Retina (tissue), 1 donor: ENCODE results near the gene TGFBR3.

ENCODE experiments used
- DNase-seq: peaks from one replicate; pipeline ENCODE4 v3.0.0-alpha.2; 2016

Gene TGFBR3

DNA sequence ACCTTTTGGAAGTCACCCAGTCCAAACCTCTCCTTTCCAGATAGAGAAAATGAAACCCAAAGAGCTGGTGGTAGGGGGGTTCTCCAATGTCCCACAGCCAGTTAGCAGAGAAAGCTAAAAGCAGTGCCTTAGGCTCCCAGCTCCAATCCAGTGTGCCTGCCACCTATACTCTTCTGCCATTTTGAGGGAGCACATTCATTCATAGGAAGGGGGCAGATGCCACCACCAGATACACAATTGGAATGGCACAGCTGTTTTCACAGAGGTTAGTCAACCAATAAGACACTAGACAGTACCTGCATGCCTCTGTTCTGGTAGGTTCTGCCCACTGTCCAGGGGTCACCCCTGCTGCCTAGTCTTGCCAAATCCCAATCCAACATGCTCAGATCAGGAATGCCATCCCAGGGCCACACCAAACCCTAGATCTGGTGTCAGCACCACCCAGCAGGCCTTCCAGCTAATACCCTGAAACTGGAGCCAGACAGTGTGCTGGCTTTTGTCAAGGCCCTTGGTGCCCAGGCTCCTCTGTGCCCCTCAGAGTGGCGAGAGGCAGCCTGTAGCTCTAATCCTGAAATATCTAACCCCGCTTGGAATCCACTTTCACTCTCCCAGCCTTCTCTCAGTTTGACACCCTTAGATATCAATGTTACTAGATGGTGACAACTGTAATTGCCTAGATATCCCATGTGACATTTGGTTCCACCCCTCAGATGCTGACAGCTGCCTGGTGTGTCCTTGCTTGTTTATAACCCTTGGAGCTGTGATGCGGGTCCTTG, 178.6 kb downstream of the TGFBR3 start:
- no peak for DNase-seq

DNA sequence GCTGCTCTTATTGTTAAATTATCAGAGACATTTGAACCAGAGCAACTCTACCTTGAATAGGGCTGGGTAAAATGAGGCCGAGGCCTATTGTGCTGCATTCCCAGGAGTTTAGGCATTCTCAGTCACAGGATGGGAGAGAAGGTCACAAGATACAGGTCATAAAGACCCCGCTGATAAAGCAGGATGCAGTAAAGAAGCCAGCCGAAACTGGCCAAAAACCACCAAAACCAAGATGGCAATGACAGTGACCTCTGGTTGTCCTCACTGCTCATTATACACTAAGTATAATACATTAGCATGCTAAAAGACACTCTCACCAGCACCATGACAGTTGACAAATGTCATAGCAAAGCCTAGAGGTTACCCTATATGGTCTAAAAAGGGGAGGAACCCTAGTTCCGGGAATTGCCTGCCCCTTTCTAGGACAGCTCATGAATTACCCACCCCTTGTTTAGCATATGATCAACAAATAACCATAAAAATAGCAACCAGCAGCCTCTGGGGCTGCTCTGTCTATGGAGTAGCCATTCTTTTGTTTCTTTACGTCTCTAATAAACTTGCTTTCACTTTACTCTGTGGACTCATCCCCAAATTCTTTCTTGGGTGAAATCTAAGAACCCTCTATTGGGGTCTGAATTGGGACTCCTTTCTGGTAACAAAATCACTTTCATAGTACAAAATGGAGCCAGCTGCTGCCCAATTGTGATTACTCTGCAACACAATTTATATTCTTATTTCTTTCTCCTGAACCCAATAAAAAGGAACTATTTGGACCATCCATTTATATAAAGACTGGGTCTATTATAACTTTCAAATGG, 179.6 kb downstream of the TGFBR3 start:
- DNase-seq: no peak

DNA sequence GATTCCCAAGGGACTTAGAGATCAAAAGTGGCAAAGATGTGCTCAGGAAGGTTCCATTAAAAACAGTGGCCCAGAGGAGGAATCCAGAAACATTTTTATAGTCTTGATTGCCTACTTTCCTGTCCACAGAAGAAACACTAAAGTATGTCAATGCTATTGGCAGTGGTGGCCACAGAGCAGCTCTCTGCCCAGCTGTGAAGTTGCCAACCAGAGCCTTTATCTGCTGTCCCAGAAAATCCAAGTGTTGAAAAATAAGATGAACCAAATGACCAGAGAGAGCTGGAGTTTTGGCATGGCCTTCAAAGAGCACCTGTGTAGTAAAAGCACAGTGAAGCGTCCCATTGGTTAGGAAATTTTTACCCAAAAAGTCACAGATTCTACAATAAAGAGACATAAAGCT, 181.2 kb downstream of the TGFBR3 start:
- DNase-seq: no peak

DNA sequence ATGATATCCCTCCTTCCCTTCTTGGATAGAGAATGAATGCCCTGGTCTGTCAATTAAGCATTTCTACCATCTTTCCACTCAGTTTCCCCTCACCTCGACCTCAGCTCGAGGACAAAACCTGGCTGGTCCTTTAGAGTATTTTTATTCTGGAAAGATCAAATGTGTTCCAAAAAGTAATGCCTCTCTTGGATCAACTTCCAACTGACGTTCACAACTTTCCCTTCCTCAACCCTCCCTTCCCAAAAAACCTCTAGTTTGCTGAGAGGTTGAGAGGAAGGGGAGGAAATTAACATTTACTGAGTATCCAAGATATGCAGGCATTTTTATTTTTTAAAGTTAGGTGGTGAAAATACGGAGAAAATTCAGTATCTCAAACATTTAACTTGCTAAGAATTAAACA, 182.9 kb downstream of the TGFBR3 start:
- no peak for DNase-seq

DNA sequence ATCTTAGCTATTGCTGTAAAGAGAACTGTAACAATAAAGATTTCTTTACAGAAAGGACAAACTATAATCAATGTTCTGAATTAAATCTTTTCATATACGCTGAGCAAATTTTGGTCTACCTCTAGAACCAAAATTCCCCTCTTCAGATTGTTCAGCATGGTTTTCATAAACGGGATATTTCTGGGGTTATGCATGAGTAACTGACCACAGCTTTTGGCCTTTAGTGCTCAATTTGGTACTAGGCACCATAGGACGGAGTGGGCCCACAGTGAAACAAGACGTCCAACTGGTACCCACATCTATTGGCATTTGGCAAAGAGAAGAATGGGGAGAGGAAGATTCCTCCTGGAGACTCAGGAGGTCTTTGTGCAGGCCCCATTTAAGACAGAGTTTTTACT, 184.5 kb downstream of the TGFBR3 start:
- DNase-seq: no peak

DNA sequence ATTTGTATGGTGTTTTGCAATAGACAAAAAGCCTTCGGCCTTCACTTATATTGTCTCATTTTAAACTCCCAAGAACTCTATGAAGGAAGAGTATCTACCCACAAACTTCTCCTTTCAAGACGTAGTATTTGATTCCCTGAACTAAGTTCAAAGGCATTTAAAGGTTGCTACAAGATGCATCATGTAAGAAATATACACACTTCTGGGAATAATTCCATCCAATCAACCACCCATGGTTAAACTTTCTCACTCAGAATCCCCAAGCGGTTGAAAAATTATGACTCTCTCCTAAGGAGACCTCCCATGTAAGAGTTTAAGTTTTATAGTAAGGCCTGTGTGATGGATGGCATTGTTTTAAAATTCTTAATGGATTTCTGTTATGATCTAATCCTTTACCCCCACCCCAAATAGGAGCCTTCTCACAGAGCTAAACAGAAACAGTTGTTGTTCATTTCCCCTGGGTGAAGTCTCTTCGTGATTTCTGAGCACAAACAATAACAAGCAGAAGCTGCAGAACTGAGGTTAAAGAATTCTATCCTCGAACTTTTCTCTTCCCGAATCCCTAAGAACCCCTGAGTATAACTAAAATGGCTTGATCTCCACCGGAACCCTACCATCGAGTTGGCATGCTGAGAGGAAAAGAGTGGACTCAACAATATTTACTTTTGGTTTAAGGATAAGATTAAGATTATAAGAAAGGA, 185.0 kb downstream of the TGFBR3 start:
- no peak for DNase-seq

DNA sequence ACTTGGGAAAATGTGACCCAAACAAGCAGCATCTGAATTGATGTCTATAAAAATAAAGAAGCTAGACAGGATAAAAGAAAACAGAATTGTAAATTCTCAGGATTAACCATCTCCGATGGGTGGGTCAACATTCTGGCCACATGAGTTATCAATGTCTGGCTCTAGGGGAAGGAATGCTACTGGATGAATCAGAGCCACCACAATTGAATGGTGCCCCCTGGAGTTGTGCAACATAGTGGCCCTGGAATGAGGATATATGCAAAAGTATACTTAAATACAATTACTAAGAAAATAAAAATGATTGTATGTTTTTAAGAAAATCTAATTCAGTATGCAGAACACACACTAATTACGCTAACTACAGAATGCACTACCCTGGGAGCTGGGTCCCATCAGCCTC, 185.6 kb downstream of the TGFBR3 start:
- no peak for DNase-seq

DNA sequence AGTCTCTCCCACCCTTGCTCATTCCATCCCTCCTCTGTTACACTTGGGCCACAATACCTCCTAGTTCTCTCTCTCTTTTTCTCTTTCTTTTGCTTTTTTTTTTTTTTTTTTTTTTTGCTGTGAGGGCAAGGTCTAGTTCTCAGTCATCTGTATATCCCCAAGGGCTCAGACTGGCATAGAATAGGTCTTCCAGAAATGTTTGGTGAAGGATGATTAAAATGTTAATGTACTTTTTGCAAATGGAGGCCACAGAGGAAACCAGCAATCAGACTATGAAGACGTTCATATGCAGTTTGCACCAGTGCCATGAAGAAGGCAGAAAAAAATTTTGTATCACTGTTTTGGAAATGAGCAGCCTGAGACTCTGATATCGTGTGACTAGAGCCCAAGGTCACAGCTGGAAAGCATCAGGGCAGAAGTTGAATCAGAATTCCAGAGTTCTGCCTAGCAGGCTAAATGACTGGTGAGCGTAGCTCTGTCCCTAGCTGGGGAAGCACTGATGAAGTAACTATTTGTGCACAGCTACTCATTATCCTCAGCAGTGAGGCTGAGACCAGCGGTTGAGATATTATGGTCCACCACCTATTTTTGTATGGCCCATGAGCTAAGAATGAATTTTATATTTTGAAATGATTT, 186.5 kb downstream of the TGFBR3 start:
- no peak for DNase-seq

DNA sequence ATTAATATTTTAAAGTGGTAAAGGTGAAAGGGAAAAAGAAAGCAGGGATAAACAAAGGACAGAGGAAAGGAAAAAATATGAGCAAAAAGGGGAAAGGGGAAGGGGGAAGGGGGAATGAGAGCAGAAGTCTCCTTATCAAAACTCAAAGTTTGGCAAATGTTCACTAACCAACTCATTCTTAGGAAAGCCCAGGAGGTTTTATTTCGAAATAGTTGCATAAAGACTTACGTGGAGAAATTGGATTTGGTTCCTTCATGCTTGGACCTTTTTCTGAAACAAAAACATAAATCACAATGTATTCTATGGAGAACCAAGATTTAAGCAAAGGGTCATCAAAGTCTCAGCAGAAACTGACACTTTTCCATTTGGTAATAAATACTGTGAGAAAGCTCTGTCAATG, 188.1 kb downstream of the TGFBR3 start:
- no peak for DNase-seq

DNA sequence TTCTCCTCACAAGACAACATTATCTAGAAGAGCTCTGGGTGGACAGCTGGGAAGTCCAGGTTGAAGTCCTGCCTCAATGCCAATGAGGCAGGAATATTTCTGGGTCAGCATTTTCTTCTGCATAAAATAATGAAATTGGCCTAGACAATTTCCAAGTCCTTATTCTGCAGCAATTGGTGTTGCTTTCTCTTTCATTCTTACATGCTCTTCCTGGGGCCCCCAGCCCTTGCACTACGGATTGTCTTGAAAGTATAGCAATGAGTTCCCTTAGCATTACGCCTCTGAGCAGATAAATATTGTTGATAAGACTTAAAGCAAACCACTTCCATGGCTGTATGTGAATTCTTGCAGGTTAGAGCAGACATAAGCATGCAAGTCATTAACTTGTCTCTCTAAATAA, 188.5 kb downstream of the TGFBR3 start:
- DNase-seq: no peak

DNA sequence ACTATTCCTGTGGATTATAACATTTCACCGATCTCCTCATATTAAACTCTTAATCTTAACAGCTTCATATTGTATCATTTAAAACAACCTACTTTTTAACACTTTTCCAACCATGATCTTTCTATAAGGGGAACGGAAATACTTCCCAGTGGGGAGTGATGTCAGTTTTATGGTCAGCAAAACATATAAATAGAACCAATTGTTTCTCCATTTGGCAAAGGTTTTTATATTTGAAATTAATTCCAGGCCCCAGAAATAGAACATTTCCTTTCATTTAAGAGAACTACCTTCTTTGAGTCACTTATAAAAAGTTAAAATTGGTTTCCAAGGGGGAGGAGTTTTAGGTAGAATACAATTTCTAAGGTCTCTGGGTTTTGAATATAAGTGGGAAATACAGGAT, 189.6 kb downstream of the TGFBR3 start:
- DNase-seq: no peak

DNA sequence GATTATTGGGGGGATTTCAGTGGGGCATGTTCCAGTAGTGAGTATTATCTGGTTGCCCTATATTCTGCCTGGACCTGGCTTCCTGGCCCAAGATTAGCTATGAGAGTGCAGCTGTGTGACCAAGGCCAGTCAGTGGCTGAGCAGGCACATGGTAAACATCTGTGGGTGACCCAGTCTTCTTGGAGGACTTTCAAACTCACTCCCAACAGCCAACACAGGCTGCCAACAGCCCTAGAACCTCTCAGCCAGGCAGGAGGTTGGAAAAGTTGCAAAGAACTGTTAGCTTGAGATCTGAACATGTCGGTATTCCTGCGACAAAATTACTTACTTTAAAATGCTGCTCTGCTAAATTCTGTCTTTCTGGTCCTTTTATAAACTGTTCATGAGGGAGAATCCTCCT, 192.4 kb downstream of the TGFBR3 start:
- DNase-seq: no peak

DNA sequence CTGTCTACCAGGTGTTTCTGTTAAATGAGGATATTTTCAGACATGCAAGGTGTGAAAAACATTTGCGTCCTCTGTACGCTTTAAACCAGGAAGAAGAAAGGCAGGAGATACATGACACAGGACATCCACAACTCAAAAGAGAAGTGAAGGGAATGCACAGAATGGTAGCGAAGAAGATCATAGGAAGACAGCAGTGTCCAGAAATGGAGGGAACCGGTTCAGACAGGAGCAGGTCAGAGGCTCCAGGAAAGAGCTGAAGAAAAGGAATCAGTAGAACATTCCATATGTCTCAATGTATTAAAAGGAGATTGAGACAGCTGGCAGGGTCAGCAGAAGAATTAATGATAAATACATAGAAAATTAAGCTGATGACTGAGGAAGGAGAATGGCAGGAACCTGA, 194.4 kb downstream of the TGFBR3 start:
- no peak for DNase-seq

DNA sequence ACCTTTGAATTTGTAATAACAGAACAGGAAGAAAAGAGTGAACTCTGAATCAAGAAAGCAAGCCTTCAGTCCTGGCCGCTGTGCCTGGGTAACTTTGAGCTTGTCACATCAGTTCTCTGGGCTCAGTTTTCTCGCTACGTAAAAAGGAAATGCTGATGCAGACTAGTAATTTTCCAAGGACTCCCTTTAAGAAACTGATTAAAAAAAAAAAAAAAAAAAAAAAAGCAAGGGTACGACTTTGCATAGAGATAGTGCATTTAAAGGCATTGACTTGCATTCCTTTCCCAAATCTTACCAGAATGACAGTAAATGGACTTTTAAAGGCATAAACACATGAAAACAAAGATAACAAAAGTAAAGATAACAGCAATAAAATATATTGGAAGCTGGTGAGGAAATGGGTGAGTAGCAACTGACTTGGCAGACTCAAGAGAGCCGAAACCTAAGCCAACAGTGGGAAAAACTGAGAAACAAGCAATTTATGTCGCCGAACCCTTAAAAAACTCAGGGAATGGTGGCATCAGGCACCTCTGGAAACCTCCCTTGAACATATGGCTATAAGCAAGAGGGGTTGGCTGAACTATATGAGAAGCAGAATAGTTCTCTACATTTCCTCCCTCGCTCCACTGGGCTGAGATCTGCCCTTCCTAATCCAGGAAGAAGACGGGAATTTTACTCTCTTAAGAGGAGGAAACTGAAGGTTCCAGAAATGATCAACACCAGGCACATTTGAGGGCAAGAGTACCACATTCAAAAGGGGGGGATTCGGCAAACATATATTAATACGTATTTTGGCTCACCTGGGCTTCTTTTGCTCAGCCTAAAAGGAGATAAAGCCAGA, 196.1 kb downstream of the TGFBR3 start:
- no peak for DNase-seq

DNA sequence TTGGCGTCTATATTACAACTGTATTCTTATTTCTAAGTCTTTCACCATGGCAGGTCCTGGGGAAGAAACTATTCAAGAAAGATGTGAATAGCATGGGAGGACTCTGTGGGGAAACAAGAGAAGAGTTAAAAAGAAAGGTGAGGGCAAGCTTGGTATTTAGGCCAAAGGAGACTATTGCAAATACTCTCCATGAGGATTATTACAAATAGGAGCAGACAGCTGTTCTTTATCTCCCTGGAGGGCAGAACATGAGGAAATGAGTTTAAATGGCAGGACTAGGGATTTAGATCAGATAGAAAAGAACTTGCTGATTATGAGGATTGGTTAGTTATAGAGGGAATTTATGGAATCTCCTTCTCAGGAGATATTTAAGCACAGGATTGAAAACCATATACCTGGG, 198.5 kb downstream of the TGFBR3 start:
- DNase-seq: no peak

DNA sequence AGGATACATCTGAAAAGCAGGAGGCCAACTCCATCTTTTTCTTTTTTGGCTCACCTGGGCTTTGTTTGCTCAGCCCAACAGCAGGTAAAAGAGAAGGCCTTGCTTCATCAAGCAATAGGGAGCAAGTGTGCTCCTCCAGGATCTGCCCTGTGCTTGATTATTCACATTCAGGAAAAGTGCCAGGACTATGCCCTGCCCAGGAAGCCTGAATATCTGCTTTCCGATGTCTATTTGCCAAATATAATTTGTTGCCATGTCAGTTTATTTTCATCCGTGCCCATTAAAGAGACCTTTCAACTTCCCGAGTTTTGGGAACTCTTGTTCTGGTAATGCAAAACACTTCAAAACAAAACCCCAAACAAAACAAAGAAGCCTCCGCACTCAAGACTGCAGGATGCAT, 200.0 kb downstream of the TGFBR3 start:
- DNase-seq: no peak

DNA sequence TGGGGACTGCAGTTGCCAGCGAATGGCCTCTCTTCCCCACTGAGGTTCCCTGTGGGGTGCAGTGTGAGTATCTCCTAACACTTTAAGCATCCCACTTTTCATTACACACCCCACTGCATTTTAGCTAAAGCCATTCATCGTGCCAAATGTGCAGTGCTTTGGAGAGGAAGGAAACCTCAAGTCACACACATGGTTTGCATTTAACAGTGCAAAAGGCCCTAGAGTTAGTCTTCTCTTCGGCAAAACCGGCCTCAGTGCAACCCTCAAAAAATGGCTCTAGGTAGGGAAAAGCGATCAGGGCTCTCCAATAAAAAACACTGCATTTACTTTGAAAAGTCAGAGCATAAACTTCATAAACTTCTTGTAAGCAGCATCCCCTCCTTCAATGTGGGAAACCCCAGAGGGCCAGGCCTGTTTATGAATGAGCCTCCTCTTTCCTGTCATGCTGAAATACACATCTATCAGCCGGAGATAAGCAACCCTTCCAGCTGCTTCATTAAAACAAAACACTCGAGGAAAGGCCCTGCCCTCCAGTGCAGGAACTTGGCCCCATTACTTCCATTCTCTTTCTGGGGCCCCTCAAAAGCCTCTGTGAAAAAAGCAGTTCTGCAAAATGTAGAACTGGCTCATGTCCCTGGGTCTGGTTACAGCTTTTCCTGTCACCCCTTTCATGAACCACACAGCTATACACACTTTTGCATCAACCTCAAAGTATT, 201.3 kb downstream of the TGFBR3 start:
- DNase-seq: peak; percentile 30

DNA sequence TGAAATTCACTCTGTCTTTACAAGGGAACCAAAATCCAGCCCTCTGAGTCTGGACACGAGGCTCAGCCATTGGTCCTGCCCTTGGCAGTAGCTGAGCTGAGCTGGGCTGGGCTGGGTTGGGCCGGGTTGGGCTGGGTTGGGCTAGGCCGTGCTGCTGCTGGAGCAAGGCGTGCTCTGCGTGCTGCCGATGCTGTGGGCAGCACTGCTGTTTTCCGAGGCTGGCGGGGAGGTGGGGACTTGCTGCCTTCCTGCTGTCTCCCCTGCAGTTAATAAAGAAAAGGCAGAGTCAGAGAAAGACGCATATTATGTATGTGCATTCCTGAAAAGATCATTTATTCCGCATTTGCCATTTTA, 202.4 kb downstream of the TGFBR3 start:
- peak; percentile 11 for DNase-seq

DNA sequence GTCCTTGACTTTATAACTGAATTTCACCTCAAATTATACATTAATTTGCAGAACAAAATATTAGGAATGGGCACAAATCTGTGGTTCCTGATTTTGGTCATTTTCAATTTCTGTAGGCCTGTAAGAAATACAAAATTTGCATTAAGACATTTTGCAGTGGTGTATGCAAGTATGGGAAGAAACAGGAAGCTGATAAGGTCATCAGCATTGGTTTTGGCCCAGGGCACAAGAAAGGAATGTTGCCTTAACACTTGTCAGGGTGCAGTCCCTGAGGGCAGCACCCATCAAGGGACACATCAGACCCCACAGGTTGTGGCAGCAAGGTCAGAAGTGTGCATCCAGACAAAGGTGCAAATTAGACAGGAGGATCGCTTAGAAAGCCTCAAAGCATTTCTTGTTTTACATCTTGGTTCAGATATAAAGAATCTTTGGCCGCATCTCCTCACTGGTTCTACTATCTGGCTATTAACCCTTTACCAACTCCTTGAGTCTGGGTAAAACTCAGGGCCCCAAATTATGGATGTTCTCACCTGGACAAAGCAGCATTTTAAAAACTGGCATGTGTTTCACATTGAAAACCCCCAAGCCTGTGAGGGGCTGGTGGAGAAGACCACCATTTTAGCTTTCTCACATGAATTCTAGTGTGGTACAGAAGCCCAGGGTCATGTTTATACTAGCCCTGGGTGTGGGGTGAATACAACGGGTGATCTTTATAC, 202.9 kb downstream of the TGFBR3 start:
- no peak for DNase-seq

DNA sequence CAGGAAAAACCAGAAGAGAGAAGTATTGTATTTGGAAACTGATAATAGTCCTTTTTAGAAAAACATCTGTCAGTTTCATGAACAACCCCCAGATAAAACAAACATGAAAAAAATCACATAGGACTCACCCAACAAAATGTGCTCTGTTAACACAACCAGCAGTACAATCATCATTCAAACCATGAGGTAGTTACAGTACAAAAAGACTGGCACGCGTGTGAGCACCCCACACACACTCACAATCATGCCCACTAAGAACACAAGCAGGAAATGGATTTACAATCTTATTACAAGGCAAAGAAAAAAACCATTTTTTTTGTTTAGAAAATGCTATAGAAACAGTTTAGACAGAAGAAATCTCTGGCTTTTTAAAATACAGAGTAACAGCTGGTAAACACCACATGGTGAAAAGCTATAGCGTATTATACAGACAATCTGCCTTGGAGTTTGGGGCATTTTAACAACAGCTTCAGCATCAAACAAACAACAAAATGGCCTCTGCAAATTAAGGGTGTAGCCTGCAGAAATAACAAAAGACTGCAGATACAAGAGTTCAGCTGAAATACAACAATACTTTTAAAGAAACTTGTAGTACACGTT, 205.3 kb downstream of the TGFBR3 start:
- DNase-seq: no peak

DNA sequence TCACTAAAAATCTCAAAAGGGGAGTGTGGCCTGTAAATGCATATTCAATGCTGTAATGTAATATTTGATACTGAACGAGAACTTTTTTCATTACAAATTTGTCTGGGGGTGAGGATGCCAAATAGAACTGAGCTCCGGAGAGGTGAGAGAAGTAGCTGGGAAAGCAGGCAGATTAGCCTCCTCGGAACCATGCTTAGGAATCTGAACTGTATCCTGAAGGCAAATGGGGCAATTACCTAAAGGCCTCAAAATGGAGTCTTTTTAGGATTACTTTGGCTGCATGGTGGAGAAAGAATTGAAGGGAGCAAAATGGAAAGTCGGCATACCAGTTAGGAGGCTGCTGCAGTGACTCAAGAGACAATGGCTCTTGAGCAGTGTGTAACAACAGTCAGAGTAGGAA, 206.5 kb downstream of the TGFBR3 start:
- no peak for DNase-seq
